CD4-positive, alpha-beta T cell treated with Interleukin-4 for 1 hour (primary cell): ENCODE data around the gene PNMA6E.
"Not testable (repeated sequence)": the region's sequence is repeated elsewhere in the genome, so short reads cannot be mapped to it uniquely, and the experiment has no call there.

Experiments used
- DNase-seq, 2 donors: peaks; one replicate each; pipeline ENCODE4 v3.0.0-alpha.2; 2020 to 2022

PNMA6E gene

DNA sequence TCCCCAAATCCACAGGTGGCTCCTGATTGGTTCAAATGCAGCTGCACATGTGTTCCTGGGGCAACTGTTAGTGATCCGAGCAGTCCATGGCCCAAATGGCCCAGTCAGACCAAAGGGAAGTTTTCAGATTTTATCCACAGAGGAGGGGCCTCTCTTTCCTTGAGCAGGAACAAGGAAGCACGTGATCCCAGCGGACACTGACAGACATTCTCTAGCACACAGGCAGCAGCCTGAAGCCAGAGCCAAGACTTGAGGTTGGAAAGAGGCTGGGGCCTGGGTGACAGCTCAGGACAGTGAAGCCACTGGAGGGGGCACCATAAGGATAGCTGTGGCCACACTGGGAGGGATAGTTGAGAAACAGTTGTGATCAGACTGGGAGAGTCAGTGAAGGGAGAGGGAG lies 6.6 kb upstream of the PNMA6E start:
- DNase-seq: no peak

DNA sequence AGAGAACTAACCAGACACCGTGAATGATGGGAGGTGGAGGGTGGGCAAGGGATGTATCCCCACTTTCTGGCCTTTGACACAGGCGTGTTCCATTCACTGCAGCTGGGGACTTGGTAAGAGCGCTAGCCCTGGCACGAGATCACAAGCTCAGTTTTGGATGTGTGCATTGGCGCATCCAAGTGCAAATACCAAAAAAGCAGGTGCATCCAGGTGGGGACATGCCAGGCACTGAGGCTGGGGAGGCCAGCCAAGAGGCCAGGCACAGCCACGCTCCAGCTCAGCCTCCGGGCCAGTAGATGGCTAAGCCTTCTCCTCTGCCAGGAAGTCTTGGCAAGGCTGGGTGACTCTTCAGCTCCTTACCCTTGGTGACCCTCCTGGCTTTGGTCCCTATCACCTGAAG lies 5.8 kb upstream of the PNMA6E start:
- no peak for DNase-seq

DNA sequence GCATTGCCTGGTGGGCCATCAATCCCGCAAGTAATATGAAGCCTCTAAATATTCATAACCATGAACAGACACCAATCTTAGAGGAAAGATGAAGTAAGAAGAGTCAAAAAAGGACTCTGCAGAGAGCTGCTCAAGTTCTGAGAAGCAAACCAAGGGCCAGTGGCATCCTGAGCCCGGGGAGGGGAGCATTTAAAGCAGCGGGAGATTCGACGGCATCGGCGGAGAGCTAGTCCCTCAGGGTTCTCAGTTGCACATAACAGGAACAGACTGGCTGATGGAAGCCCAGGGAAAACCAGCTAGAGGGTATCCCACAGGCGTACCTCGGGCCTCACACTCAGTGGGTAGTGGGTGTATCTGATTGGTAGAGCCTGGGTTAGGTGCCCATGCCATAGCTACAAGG lies 4.9 kb upstream of the PNMA6E start:
- DNase-seq: no peak

DNA sequence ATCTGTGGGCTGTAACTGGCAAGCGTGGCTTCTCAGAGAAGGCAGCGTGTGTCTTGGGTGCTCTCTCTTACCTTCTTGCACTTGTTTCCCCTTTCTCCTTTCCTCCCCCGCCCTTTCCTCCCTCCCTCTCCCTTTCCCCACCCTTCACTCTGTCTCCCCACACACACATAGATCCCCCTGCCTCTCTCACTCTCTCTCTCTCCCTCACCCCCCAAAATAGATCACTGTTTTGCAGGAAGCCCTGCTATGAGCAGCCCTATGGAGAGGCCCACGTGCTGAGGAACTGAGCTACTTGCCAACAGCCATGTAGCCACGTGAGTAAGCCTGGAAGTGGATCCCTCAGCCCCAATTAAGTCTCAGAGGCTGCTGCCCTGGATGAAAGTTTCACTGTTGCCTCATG lies 4.3 kb upstream of the PNMA6E start:
- DNase-seq: no peak

DNA sequence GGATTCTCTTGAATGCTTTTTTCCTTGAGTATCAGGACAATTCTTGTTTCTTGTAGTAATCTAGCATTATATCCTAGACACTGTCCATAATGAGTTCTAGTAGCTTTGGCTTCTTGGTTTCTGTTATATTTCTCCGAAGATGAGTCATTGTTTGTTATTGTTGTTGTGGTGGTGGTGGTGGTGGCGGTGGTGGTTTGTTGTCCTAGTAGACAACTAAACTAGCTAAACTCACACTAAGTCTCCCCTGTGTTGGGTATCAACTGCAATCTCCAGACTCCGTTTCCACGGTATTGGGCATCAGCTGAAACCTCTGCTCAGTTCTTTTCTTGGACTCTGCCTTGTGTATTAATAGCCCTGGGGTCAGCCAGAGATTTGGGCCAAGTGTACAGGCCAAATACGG lies 3.2 kb upstream of the PNMA6E start:
- DNase-seq: not testable (repeated sequence)

DNA sequence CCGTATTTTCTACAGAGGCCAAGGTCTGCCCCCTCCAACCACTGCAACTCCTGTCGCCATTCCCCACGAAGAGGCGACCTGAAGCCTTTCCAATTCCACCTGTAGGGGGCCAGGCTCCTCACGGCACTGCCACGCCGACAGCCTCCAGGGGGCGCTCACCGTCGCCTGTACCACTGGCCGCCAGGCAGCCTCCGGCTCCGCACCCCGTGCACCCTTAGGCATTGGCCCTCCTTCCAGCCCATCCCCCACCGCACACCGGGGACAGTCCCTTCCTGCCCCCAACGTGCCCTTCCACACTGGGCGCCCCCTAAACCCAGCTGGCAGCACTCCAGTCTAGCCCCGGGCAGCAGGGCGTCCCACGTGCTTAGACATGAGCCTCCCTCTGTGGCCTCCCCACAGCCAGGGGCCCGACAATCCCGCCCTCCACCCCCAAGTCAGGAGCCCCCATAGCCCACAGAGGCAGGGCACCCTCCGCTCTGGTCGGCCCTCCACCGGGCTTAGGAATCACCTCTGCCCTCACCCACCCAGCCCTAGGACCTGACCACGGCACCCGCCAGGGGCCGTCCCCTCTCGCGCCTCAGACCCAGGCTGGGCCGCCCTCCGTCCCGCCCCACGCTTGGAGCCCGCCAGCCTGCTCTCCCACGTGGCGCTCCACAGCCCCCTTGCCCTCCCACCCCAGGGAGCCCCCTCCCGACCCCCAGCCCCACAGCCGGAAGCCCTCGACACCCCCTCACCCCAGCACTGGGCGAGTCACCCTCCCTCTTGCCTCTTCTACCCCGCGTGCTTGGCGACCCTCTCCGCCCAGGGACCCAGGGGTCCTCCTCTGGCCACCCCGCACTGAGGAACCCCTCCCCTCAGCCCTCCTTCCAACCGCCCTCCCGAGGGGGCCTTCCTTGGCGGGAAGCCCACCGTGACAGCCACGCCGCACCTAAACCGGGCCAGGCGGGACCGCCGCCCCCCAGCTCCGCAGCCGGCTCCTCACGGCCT lies 711 bp downstream of the PNMA6E start:
- DNase-seq: peak; percentile 36 to 37

DNA sequence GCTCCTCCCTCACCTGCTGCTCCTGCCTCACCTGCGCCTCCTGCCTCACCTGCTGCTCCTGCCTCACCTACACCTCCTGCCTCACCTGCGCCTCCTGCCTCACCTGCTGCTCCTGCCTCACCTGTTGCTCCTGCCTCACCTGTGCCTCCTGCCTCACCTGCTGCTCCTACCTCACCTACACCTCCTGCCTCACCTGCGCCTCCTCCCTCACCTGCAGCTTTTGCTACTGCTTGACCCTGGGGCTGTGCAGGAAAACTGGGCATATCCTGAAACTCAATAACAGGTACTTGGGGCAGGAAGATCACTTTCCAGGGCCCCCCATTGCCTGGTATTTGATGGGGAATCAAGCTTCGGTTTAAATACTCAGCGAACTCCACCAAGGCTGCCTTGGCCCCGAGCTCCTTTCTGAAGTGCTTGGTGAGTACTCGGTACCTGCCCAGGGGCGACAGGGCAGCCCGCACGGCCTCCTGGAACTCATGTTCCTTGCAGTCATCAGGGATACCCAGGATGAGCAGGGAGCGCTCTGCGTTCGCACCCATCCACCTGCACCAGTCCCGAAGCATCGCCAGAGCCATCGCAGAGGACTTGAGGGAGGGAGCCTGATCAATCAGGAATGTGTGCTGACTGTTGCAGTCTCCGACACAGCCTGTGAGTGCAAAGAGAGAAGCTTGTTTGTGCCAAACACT lies 2.7 kb downstream of the PNMA6E start:
- no peak for DNase-seq

DNA sequence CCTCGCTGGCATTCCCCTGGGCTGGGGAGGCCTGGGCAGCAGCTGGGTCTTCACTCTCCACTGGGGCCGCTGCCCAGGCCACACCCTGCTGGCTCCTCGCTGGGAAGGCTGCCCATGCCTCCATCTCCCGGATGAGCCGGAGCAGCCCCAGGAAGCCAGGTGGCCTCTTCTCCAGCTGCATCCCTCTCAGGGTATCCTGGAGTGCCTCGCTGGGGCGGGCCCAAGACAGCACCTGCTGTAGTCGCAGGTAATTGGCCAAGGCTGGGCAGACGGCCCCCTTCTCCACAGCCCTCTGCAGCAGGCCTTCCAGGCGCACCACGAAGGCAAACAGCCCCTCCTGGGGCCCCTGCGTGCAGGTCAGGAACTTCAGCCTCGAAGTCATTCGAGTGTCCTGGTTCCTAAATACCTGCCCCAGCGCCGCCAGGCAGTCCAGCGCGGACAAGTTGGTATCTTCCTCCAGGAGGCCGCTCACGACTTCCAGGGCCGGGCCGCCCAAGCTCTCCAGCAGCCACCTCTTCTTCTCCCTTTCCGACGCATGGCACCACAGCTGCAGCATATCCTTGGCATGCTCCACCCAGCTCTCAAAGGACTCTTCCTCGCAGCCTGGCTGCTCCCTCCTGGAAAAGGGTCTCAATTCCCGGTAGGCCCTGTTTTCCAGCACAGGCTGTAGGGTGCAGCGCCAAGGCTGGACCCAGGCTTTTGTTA lies 3.7 kb downstream of the PNMA6E start:
- DNase-seq: no peak

DNA sequence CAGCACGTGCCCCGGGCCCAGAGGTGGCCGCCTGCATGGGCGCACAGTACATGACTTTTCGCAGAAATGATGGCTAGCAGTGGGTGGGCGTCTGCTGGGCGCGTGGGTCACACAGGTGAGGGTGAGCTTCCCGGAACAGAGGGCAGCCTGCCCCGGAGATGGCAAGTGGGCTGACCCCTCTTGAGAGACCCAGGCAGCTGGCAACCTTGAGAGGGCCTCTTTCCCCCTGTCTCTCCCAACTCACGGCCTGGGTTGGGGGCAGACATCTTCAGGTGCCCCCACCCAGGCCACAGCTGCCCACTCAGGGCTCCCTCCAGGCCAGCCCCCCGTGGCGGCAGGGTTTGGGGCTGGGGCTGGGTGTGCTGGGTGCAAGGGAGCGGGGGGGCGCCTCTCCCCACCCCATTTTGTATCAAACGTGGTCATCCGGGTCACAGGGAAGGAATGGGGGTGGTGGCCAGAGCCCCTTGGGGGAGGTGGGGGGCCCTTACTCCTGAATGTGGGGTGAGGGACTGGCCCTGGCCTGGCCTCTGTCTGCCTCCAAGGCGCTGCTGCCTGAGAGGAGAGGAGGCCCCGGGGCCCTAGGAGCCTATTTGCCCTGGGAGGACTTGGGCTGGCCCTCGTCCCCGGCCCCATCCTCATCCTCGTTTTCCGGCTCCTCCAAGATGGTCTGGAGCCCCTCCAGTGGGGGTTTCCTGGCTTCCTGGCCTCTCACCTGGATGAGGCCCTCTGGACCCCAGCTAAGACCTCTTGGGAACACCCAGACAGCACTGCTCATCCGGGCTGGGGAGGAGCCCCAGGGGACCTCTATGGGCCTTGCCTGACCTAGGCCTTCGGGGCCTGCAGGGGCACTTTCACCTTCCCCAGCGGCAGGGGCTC lies 4.6 kb downstream of the PNMA6E start:
- DNase-seq: no peak

DNA sequence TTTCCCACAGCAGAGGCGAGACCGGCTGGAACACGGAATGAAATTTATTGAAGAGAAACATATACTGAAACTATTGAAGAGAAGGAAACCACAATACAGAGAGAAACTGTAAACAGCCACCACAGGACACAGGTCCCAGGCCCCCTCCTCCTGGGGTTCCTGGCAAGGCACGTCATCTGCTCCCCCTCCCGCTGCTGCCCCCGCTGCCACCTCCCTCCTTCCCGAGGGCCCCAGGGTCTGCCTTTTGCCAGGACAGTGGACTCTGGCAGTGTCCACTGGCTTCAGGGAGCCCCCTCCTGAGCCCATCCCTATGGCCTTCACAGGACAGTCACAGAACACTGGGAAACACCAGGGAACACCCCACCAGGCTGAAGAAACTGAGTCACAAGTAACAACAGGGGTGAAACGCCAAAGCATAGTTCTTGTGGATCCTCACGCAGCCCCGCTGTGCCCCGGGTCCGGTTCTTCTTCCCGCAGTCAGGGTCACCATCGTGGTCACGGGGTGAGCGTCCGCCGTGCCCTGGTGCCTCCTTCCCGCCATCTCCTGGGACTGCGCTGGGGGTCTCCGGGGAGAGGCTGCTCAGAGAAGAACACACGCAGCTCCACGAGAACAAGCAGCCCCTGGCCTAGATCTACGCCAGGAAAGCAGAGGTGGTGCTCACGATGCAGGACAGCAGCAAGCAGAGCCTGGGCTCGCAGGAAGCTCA lies 5.4 kb downstream of the PNMA6E start:
- DNase-seq: no peak

DNA sequence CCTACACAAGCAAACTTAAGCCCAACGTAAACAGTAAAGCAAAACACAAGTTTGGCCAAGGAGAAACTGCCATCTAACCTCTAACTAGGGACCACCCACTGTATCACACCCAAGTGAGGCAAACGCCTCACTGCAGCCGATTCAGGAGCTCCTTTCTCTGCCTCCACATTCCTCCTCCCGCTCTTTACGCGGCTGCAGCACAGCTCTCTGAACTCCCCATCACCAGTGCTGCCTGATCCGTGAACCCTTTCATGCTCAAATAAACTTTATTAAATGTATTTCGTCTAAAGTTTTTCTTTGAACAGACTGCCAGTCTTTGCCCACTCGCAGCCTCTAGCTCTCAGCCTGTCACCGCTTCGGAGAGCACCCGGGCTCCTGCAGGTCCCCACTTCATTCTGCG lies 6.5 kb downstream of the PNMA6E start:
- DNase-seq: no peak

DNA sequence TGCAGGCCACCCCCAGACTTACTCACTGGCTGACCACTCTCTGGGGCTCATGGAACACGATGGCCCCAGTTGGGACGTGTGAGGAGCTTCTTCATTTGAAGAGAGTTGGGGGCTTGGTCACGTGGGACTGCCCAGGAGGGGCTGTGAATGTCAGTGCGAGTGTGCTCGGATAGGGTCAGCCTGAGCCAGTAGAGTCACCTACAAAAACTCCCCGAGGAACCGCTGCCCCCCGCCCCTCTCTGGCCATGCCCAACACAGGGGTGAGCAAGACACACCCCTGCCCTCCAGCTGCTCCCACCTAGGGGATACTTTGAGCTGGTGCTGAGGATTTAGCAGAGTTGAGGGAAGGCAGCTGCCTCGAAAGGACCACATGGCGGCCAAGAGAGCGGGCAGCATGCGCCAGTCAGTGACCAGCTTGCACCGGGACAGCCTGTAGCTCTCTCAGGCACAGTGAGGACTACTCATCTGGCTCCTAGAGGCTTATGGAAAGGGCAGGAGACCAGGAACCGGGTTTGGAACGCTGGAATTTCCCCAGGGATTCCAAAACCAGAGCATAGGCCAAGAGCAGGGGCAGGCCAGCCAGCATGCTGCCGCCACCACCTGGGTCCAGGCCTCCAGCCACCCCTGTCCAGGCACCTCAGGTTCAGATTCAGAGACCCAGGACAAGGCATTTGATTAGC lies 8.4 kb downstream of the PNMA6E start:
- no peak for DNase-seq

DNA sequence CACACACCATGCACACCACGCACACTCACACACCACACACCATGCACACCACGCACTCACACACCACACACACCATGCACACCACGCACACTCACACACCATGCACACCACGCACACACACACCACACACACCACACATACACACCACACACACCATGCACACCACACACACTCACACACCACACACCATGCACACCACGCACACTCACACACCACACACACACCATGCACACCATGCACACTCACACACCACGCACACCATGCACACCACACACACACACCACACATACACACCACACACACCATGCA lies 11.7 kb downstream of the PNMA6E start:
- not testable (repeated sequence) for DNase-seq

DNA sequence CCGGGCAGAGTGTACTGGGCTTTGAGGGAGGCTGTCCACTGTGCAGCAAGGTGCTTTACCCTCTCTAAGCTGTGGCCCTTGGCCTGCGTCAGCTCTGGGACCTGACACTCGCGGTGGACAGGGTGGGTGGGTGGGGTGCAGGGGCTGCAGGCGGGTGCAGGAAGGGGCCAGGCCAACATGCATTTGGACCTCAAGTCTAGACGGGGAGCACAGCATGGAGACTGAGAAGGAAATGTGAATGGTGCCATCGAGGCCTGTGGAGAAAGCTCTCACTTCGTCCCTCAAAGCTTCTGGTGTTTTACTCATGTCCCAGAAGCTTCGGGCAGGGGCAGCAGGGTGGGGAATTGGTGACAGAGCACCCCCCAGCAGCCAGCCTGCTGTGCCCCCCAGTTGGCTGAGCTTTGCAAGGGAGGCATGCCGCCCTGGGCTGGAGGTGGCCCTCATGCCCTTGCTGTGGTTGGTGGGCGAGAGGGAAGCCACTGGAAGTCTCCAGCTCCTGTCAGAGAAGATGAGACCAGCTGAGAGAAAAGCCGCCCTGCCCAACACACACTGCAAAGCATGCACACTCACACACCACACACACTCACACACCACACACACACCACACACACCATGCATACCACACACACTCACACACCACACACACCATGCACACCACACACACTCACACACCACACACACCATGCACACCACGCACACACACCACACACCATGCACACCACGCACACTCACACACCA lies 12.3 kb downstream of the PNMA6E start:
- DNase-seq: no peak

DNA sequence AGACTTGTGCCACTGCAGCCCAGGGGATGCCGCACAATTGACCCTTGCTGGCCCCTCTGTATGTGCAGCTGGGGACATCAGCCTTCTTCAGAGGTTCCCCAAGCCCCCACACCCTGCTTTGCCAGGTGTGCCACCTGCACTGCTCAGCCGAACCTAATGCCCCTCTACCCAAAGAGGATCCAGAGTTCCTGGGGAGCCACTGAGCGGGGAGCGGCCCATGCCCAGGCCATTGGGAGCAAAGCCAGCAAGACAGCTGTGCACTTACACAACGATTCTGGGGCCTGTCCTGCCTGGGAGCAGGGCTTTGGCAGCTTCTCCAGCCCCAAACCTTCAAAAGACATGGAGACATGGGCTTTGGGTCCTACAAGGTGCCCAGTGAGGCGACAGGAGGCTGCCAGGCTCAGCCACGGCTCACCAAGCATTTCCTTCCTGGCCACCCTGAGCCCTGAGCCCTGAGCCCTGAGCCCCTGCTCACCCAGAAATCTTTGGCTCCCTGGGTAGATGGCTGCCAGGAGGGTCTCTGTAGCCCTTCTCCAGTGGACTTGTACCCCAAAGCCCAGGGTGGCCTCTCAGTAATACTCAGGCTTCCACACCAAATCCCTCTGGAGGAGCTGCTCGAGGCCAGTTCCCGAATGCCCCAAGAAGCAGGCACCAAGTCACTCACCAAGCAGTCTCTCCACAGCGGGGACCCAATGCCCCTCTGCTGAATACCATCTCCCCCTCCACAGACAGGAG lies 13.0 kb downstream of the PNMA6E start:
- no peak for DNase-seq

DNA sequence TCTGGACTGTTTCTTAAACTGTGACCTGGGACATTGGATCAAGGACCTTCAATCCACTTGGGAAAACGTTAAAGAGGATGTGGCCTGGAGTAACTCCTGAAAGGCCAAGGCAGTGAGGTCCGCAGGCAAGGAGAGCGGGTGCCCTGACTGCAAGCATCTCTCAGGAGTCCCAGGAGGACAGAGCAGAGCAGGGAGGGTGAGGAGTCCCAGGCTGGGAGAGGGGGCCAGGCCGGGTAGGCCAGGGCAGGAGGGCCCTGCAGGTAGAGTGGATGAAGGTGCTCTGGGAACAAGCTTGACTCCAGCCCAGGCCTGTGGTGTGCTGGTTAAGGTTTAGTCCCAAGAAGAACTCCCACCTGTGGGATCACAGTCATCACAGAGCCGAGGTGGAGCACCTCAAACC lies 13.8 kb downstream of the PNMA6E start:
- no peak for DNase-seq

DNA sequence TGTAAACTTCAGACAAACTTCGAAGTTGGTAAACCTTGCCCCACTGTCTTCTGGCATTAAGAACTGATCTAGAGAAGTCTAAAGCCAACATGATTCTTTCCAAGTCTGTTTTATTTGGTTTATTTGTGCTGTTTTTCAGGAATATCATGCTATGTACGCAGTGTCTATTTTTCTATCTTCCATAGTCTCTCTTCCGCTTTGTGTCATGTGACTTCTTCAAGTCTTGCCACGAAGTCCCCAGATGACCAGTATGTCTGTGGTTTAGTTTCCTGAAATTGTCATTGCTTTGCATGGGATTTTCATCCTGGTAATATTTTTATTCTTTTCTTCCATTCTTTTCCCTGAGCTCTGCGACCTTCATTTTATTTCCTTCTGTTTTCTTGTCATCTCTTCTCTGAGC lies 15.1 kb downstream of the PNMA6E start:
- no peak for DNase-seq

DNA sequence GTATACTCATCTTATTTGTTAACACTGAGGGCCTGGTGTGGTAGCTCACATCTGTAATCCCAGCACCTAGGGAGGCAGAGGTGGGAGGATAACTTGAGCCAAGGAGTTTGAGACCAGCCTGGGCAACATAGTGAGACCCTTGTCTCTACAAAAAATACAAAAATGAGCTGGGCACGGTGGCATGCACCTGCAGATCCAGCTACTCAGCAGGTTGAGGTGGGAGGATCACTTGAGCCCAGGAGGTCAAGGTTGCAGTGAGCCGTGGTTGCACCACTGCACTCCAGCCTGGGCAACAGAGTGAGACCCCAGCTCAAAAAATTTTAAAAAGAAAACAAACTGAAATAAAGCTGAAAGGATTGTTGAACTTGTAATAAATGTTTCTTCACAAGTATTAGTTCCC lies 16.2 kb downstream of the PNMA6E start:
- not testable (repeated sequence) for DNase-seq

DNA sequence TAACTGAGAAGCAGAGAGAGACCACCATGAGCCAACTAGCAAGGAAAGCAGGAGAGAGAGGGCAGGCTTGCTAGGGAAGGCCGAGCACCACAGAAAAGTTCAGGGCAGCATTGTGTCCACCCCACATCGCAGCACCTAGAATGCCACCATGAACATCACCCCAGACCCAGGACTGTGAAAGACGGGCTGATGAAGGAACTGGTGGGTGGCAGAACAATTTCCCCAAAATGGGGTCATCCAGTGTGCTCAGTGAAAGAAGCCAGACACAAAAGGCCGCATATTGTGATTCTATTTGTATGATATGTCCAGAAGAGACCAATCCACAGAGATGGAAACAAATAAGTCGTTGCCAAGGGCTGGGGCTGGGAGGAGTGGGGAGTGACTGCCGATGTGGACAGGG lies 16.8 kb downstream of the PNMA6E start:
- DNase-seq: no peak
